MCF 10A (cell line): ENCODE measurements around the gene PRR18. TPM values are rescaled to one million over a fixed set of nuclear protein-coding genes. Genes with fewer than 3 reads are reported as not detected.

Source experiments
- BruUV-seq: library from RNA; stranded (reverse); fragments of 400-500 nt; replicated peaks from 2 replicates; lab custom pipeline; 2021; lab: Mats Ljungman, UMichigan
- CTCF ChIA-PET: fragments of 300-600 bp; sonication (Branson Sonifier 250); formaldehyde crosslinking; extraction: SDS; loops from one replicate; lab custom pipeline; 2021; ENCODE audit warnings: antibody characterized with exemption, inconsistent platforms; lab: Yijun Ruan, JAX
- POLR2A ChIA-PET: fragments of 300-600, 350-650 bp; sonication (Branson Sonifier 250); formaldehyde crosslinking; extraction: SDS; loops from one replicate; lab custom pipeline; 2020; ENCODE audit warnings: antibody characterized with exemption, inconsistent platforms; lab: Yijun Ruan, JAX
- DNase-seq: peaks from one replicate; pipeline ENCODE4 v3.0.0-alpha.2; 2018; ENCODE audit not compliant: unreplicated experiment
- H3K27ac Mint-ChIP-seq: one replicate; pipeline ENCODE4 v1.8.0; 2022; ENCODE audit warnings: mild to moderate bottlenecking, low read depth, mixed read lengths; ENCODE audit not compliant: unreplicated experiment
- H3K27me3 Mint-ChIP-seq: one replicate; pipeline ENCODE4 v1.8.0; 2022; ENCODE audit warnings: mixed read lengths; ENCODE audit not compliant: insufficient read depth, unreplicated experiment
- H3K36me3 Mint-ChIP-seq: one replicate; pipeline ENCODE4 v1.8.0; 2022; ENCODE audit warnings: mild to moderate bottlenecking, moderate library complexity, mixed read lengths; ENCODE audit not compliant: insufficient read depth, unreplicated experiment
- H3K4me1 Mint-ChIP-seq: one replicate; pipeline ENCODE4 v1.8.0; 2022; ENCODE audit warnings: mixed read lengths; ENCODE audit not compliant: insufficient read depth, unreplicated experiment
- H3K4me3 Mint-ChIP-seq: one replicate; pipeline ENCODE4 v1.8.0; 2022; ENCODE audit warnings: mild to moderate bottlenecking, moderate library complexity, mixed read lengths; ENCODE audit not compliant: unreplicated experiment
- H3K9me3 Mint-ChIP-seq: one replicate; pipeline ENCODE4 v1.8.0; 2022; ENCODE audit warnings: mixed read lengths; ENCODE audit not compliant: unreplicated experiment
- CTCF ChIP-seq: fragments of 200-600 bp; IDR thresholded peaks from one replicate; pipeline ENCODE4 v1.8.0; 2022; ENCODE audit warnings: antibody characterized with exemption, mild to moderate bottlenecking; ENCODE audit not compliant: unreplicated experiment
- intact Hi-C: fragments of 100-400 bp; cut with micrococcal nuclease; formaldehyde crosslinking; loops from 2 replicates; pipeline ENCODE4 v1.14.1; 2022
- total RNA-seq: library from RNA; stranded (reverse); gene quantifications from 2 replicates; pipeline ENCODE4 v1.2.3, GENCODE V29; 2022

Gene PRR18
- total RNA-seq, 1 experiment from 2014 or later = 0.12 TPM

- ChIA-PET CTCF (no interaction called here), POLR2A (no interaction called here)
- Mint-ChIP-seq H3K36me3 (no peaks in the 10 kb centered on the region), H3K4me1 (peaks cover 7% of the 10 kb centered on the region), H3K27me3 (peaks cover 10% of the 10 kb centered on the region), H3K4me3 (no peak overlapping the region), H3K27ac (no peak overlapping the region), H3K9me3 (no peaks in the 10 kb centered on the region)
- intact Hi-C loops = no loop called here
- no TSS peak for BruUV-seq
- no peak for DNase-seq
- TF ChIP-seq CTCF = no peak
These were observed 1.7 kb downstream of the PRR18 start for GRCh38 chr6:166306378-166307081.

- ChIA-PET CTCF (interaction anchor here (0.7 to 1.3 kb wide), 2 partner anchors 95 to 139 kb away, joined by 4 read pairs; no protein-coding TSS in a partner anchor), POLR2A (no interaction called here)
These were observed 2.6 kb downstream of the PRR18 start for GRCh38 chr6:166305562-166306117.

GRCh38 chr6:166304106-166304505 lies 4.1 kb downstream of the PRR18 start:
- Mint-ChIP-seq H3K4me1 (peaks cover 7% of the 10 kb centered on the region), H3K4me3 (no peak overlapping the region), H3K27me3 (peaks cover 10% of the 10 kb centered on the region), H3K36me3 (no peaks in the 10 kb centered on the region), H3K27ac (no peak overlapping the region), H3K9me3 (no peaks in the 10 kb centered on the region)
- ChIA-PET POLR2A (no interaction called here), CTCF (interaction anchor here (0.5 to 1.4 kb wide), 3 partner anchors 28 to 685 kb away, joined by 3 read pairs; no protein-coding TSS in a partner anchor)
- no peak for DNase-seq
- intact Hi-C loops = no loop called here
- TF ChIP-seq CTCF = no peak
- BruUV-seq = no TSS peak

More at GRCh38 chr6:166305562-166306117, 2.6 kb downstream of the PRR18 start:
- DNase-seq = no peak
- Mint-ChIP-seq H3K4me1 (peaks cover 7% of the 10 kb centered on the region), H3K36me3 (no peaks in the 10 kb centered on the region), H3K9me3 (no peaks in the 10 kb centered on the region), H3K27ac (no peak overlapping the region), H3K4me3 (no peak overlapping the region), H3K27me3 (peaks cover 10% of the 10 kb centered on the region)
- intact Hi-C loops = no loop called here
- no TSS peak for BruUV-seq
- TF ChIP-seq CTCF = no peak
